Chondrocyte (in vitro differentiated cells): ENCODE results near the gene PARD3B. TPM values are rescaled to one million over a fixed set of nuclear protein-coding genes. Genes with fewer than 3 reads are reported as not detected.

Source experiments
- DNase-seq: peaks from one replicate; pipeline ENCODE4 v3.0.0; 2021; ENCODE audit warnings: mixed read lengths, low spot score
- H3K27ac Mint-ChIP-seq: one replicate; pipeline ENCODE4 v1.8.0; 2021; ENCODE audit warnings: mild to moderate bottlenecking, moderate library complexity, mixed read lengths; ENCODE audit not compliant: unreplicated experiment
- H3K27me3 Mint-ChIP-seq: 2 replicates; pipeline ENCODE4 v1.8.0; 2021; ENCODE audit warnings: low read depth, mixed read lengths
- H3K36me3 Mint-ChIP-seq: 2 replicates; pipeline ENCODE4 v1.8.0; 2021; ENCODE audit warnings: low read depth, mixed read lengths
- H3K4me1 Mint-ChIP-seq: 2 replicates; pipeline ENCODE4 v1.8.0; 2021; ENCODE audit warnings: low read depth, mild to moderate bottlenecking, mixed read lengths
- H3K4me3 Mint-ChIP-seq: one replicate; pipeline ENCODE4 v1.8.0; 2021; ENCODE audit warnings: mild to moderate bottlenecking, moderate library complexity, mixed read lengths; ENCODE audit not compliant: unreplicated experiment
- H3K9me3 Mint-ChIP-seq: 2 replicates; pipeline ENCODE4 v1.8.0; 2021; ENCODE audit warnings: low read depth, mixed read lengths
- total RNA-seq: library from RNA; stranded (reverse); gene quantifications from 3 replicates; pipeline ENCODE4 v1.2.1, GENCODE V29; 2021
- TF ChIP-seq, protein P1 (sequence below): fragments of 200-600 bp; sonication (generic); IDR thresholded peaks from 2 replicates; pipeline ENCODE4 v1.5.0; 2021; ENCODE audit warnings: antibody characterized with exemption, mild to moderate bottlenecking, moderate library complexity

Gene PARD3B
- total RNA-seq, 1 donor from 2014 or later, result 24.9 TPM

DNA sequence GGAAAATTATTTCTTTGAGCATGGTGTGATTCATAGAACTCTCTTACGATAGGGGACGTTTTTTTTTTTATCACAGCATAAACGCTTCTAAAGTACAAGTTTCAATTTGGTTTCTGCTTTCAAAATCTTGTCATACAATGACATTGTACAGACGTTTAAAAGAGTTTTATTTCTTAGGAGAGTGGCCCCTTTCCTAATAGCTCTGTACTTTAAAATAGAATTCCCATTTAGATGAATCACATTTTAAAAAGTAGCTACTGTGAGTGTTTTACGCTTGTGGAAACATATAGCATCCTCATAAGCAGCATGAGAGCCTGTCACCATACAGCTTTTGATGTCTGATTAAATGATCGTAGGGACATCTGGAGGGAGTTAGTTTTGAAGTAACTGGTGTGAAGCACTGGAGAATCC is 510.9 kb downstream of the PARD3B start:
- Mint-ChIP-seq H3K27ac (peak overlapping the region; percentile 20), H3K36me3 (peaks cover 3% of the 10 kb centered on the region), H3K4me3 (peak overlapping the region; percentile 24), H3K4me1 (peaks cover 42% of the 10 kb centered on the region), H3K9me3 (peaks cover 18% of the 10 kb centered on the region), H3K27me3 (no peaks in the 10 kb centered on the region)
- DNase-seq, result no peak
- TF ChIP-seq, protein P1, sequence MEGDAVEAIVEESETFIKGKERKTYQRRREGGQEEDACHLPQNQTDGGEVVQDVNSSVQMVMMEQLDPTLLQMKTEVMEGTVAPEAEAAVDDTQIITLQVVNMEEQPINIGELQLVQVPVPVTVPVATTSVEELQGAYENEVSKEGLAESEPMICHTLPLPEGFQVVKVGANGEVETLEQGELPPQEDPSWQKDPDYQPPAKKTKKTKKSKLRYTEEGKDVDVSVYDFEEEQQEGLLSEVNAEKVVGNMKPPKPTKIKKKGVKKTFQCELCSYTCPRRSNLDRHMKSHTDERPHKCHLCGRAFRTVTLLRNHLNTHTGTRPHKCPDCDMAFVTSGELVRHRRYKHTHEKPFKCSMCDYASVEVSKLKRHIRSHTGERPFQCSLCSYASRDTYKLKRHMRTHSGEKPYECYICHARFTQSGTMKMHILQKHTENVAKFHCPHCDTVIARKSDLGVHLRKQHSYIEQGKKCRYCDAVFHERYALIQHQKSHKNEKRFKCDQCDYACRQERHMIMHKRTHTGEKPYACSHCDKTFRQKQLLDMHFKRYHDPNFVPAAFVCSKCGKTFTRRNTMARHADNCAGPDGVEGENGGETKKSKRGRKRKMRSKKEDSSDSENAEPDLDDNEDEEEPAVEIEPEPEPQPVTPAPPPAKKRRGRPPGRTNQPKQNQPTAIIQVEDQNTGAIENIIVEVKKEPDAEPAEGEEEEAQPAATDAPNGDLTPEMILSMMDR, result no peak

DNA sequence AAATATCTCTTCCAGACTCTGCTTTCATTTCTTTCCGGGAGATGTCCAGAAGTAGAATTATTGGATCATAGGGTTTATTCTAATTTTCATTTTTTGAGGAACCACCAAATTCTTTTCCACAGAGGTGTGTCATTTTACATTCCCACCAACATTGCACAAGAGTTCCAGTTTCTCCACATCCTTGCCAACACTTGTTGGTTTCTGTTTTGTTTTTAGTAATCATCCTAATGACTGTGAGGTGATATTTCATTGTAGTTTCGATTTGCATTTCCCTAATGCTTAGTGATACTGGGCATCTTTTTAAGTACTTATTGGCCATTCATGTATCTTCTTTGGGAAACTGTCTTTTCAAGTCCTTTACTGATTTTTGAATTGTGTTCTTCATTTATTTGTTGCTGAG is 513.1 kb downstream of the PARD3B start:
- peaks cover 18% of the 10 kb centered on the region for H3K9me3 Mint-ChIP-seq
- no peak for DNase-seq

DNA sequence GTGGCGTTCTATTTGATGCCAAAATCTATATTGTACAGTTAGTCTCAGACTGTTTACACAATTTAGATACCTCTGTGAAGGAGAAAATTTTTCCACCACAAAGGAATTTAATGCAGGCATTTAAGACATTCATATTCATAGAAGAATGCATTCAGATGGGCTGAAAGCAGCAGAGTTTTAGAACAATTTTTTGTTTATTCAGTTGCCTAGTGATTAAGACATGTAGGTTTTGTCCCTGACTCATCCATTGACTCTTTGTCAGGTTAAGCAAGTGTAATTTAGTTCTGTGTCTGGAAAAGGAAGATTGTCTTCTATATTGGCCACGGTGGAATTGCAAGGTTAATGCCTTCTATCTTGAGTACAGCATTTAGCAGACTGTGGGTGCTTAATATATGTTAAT is 515.0 kb downstream of the PARD3B start:
- Mint-ChIP-seq H3K4me3 (no peak overlapping the region), H3K9me3 (peaks cover 18% of the 10 kb centered on the region), H3K36me3 (peaks cover 3% of the 10 kb centered on the region), H3K27me3 (no peaks in the 10 kb centered on the region), H3K27ac (peak overlapping the region; percentile 82), H3K4me1 (peaks cover 34% of the 10 kb centered on the region)
- TF ChIP-seq, protein P1, result no peak
- no peak for DNase-seq

More for the DNA sequence above, 513.1 kb downstream of the PARD3B start:
- peaks cover 38% of the 10 kb centered on the region for H3K4me1 Mint-ChIP-seq
- TF ChIP-seq, protein P1, result no peak
- peaks cover 3% of the 10 kb centered on the region for H3K36me3 Mint-ChIP-seq
- H3K4me3 Mint-ChIP-seq, result no peak overlapping the region
- no peak overlapping the region for H3K27ac Mint-ChIP-seq
- H3K27me3 Mint-ChIP-seq, result no peaks in the 10 kb centered on the region

DNA sequence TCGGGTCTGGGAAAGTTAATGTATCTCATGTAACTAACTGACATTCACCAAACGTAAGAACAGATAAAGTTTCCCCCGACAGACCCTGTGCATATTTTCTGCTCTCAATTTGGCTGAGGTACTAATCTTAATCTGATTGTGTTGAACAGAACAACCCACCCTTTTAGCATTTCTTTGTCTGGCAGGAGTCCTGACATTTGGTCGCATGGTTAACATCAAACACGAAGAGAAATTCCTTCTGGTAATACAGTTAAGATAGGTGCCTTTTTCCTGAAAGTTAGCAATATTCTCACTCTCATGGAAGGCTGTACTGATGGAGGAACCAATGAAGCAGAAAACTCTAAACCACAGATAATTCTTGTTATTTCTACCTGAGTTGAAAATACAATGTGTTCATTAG is 520.8 kb downstream of the PARD3B start:
- Mint-ChIP-seq H3K27me3 (no peaks in the 10 kb centered on the region), H3K9me3 (no peaks in the 10 kb centered on the region), H3K4me1 (peaks cover 2% of the 10 kb centered on the region), H3K27ac (no peak overlapping the region), H3K36me3 (no peaks in the 10 kb centered on the region), H3K4me3 (no peak overlapping the region)
- TF ChIP-seq, protein P1, result no peak
- no peak for DNase-seq

DNA sequence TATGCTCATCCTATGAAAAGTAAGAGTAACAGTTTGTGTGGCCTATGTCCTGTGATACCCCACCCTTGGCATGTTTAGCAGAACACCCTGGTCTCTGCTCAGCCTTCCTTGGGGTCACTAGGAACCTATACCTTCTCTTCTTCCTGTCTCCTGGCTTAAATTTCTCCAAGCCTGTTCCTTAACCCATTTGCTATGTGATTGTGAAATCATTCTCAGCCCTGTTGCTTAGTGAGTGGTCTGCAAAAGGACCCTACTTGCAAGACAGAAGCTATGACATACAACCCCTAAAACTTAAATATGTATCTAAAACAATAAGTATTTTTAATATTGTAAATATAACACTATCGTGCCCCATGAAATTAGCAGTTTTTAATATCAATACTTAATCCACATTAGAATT is 524.7 kb downstream of the PARD3B start:
- Mint-ChIP-seq H3K27ac (no peak overlapping the region), H3K4me1 (peaks cover 7% of the 10 kb centered on the region), H3K4me3 (no peak overlapping the region), H3K36me3 (no peaks in the 10 kb centered on the region), H3K9me3 (no peaks in the 10 kb centered on the region), H3K27me3 (no peaks in the 10 kb centered on the region)
- no peak for DNase-seq
- TF ChIP-seq, protein P1, result no peak
